ENCODE data around the gene ARL8B.

- TF ChIP-seq CTCF (conservative IDR thresholded peaks at IDR 0.05 in 1 of 2, IDR thresholded peaks at IDR 0.05 in 1 of 2; ENCODE audit: low read depth in 1 of 2, low read length in 2 of 2) (no peak), EZH2 (IDR thresholded peaks at IDR 0.05; ENCODE audit: low read length, missing control alignments) (no peak)
These were observed 11.9 kb downstream of the ARL8B start for GRCh38 chr3:5134019-5134391.

All from fibroblast of lung (primary cell).